Motor neuron (in vitro differentiated cells): ENCODE measurements around the gene ARHGAP45. TPM values are rescaled to one million over a fixed set of nuclear protein-coding genes. Genes with fewer than 3 reads are reported as not detected.
A peak's percentile ranks its signal among the peaks of the same experiment; 100 is the strongest.

ENCODE experiments used
- ATAC-seq, 8 experiments: fragments of 200-7000 bp; cut with Tn5 transposase; replicated peaks in 6 of 8; 2 replicates each; pipeline ENCODE4 v1.8.0; 2021; ENCODE audit warnings: mild to moderate bottlenecking in 8 of 8, moderate library complexity in 8 of 8
- H3K27ac ChIP-seq, 2 donors: fragments of 250-450 bp; sonication (Bioruptor Pico); 2 replicates each; pipeline ENCODE4 v1.9.0; 2021; ENCODE audit warnings: antibody characterized with exemption in 2 of 2, mild to moderate bottlenecking in 2 of 2, moderate library complexity in 1 of 2
- H3K4me1 ChIP-seq, 2 donors: fragments of 250-450 bp; sonication (Bioruptor Pico); replicated peaks in 1 of 2; 2 replicates each; pipeline ENCODE4 v1.6.1; 2021; ENCODE audit warnings: antibody characterized with exemption in 2 of 2, mild to moderate bottlenecking in 2 of 2, moderate library complexity in 1 of 2
- H3K4me3 ChIP-seq, 5 donors: fragments of 250-450 bp; sonication (Bioruptor Pico); 2 replicates each; pipeline ENCODE4 v1.9.0; 2021; ENCODE audit warnings: antibody characterized with exemption in 5 of 5, mild to moderate bottlenecking in 5 of 5, moderate library complexity in 4 of 5
- WGBS, 10 experiments: fragments of 450-650 bp; shearing (Covaris generic); methylation state at CpG; one replicate each; pipeline ENCODE4 v1.0.0; 2022; 5-methylcytosine and 5-hydroxymethylcytosine counted together
- in situ Hi-C, 9 experiments: fragments of 400-800 bp; cut with MboI; loops; one replicate each; pipeline ENCODE4 v1.15.0; 2021; ENCODE audit warnings: low sequenced_read_pairs in 9 of 9, low pct_unique_long_range_greater_than_20kb in 2 of 9; ENCODE audit not compliant: unreplicated experiment in 9 of 9
- total RNA-seq, 8 experiments: library from RNA; unstranded; fragments of 300-600 nt; gene quantifications; 2 replicates each; pipeline versions ENCODE4 v1.2.3 to v1.2.4, GENCODE V29; 2022

ARHGAP45 gene
- total RNA-seq, 8 experiments from 2014 or later = 2.8 to 13.1 (median 5.7) TPM

DNA sequence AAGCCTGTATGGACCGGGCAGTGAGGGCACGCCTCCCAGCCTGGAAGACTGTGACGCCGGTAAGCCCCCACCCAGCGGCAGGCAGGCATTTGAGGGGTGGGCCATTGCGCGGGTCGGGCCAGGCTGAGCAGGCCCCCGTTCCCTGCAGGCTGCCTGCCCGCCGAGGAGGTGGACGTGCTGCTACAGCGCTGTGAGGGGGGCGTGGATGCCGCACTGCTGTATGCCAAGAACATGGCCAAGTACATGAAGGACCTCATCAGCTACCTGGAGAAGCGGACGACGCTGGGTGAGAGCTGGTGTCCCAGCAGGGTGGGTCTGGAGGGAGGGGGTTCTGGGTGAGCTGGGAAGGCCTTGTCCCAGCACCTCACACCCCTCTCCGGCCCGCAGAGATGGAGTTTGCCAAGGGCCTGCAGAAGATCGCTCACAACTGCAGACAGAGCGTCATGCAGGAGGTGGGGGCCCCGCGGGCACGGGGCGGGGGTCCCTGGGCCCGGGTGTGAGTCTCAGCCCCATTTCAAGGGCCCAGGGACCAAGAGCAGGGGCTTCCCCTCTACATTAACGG, 7.1 kb downstream of the ARHGAP45 start:
- WGBS, 10 experiments = 80 to 90% methylated on average over 1 to 2 of the region's 28 CpGs; no CpG with 5 or more reads in 8 of the 10 experiments
- Histone ChIP-seq H3K4me1 (no peaks in the 10 kb centered on the region), H3K4me3 (no peak overlapping the region), H3K27ac (no peak overlapping the region)
- peak in 1 of 8 experiments; percentile 8 for ATAC-seq
- in situ Hi-C loops = no loop called here

GRCh38 chr19:1074544-1075283, 7.7 kb downstream of the ARHGAP45 start:
- peak in 1 of 8 experiments; percentile 6 for ATAC-seq
- Histone ChIP-seq H3K4me1 (no peaks in the 10 kb centered on the region), H3K27ac (no peak overlapping the region), H3K4me3 (no peak overlapping the region)
- in situ Hi-C loops = no loop called here
- WGBS, 10 experiments = 96% methylated on average over 4 of the region's 54 CpGs; no CpG with 5 or more reads in 9 of the 10 experiments

DNA sequence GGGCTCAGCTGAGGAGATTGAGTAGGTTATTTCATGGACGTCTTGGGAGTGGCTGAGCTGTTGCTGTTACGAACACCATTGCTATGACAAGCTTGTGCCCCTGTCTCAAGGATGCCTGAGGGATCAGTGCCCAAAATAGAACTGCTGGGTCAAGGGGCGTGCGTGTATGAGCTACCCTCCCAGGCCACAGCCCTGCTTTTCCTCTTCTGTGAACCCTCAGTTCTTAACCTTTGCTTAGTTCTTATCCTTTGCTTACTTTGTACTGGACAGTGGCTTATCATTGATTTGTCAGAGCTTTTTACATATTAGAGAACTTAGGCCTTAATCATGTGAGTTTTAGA, 9.0 kb downstream of the ARHGAP45 start:
- WGBS, 10 experiments = 71 to 100% (median 93%) methylated on average over 2 to 4 of the region's 4 CpGs; no CpG with 5 or more reads in 3 of the 10 experiments
- ATAC-seq = no peak
- no peak overlapping the region for H3K4me3 ChIP-seq
- no peaks in the 10 kb centered on the region for H3K4me1 ChIP-seq
- in situ Hi-C loops = no loop called here
- no peak overlapping the region for H3K27ac ChIP-seq

DNA sequence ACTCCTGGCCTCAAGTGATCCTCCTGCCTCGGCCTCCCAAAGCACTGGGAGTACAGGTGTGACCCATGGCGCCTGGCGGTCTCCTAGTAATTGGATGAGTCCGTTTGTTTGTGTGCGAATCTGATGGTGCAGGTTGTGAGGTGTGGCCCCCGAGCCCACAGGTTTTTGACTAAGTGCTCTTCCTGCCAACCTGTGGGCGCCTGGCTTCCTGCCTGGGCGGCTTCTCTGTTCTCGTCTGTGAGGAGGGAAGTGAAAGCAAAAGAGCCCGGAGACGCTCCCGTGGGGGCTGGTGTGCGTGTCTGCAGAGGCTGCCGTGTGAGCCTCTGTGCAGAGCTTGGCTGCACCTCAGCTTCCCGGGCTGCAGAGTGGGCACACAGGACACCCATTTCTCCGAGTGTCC, 10.0 kb downstream of the ARHGAP45 start:
- no peak overlapping the region for H3K27ac ChIP-seq
- peaks cover 0 to 4% of the 10 kb centered on the region in 2 donors for H3K4me1 ChIP-seq
- H3K4me3 ChIP-seq = no peak overlapping the region
- in situ Hi-C loops = no loop called here
- WGBS, 10 experiments = 44 to 97% (median 79%) methylated on average over 3 to 10 of the region's 16 CpGs; no CpG with 5 or more reads in 4 of the 10 experiments
- no peak for ATAC-seq

- peak in 1 of 8 experiments; percentile 2 for ATAC-seq
- no peak overlapping the region for H3K27ac ChIP-seq
- H3K4me3 ChIP-seq = no peak overlapping the region
- in situ Hi-C loops = no loop called here
- 0 to 90% (median 60%) methylated on average over 1 to 9 of the region's 45 CpGs; no CpG with 5 or more reads in 7 of the 10 experiments for WGBS, 10 experiments
- H3K4me1 ChIP-seq = peaks cover 0 to 12% of the 10 kb centered on the region in 2 donors
Observed at GRCh38 chr19:1079566-1080111, 12.7 kb downstream of the ARHGAP45 start.

DNA sequence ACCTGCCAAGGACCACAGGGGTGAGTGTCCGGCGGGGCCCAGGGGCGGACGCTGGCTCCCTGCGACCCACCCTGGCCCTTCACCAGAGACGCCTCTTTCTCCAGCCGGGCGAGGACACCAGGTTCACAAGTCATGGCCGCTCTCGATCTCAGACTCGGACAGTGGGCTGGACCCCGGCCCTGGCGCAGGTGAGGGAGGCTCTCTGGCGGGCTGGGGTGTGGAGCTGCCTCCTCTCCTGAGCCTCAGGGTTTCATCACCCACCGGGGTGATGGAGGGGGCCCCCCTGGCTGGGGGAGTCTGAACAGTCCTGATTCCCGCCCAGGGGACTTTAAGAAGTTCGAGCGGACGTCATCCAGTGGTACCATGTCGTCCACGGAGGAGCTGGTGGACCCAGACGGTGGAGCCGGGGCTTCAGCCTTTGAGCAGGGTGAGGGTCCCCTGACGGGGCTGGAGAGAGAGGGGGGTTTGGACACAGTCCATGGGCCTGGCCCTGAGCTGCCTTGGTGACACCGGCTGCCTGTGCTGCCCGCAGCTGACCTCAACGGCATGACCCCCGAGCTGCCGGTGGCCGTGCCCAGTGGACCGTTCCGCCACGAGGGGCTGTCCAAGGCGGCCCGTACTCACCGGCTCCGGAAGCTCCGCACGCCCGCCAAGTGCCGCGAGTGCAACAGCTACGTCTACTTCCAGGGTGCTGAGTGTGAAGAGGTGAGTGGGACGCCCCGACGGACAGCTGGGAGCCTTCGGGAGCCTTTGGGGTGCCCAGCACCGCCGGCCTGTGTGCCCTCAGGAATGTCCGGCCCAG, 13.6 kb downstream of the ARHGAP45 start:
- Histone ChIP-seq H3K27ac (no peak overlapping the region), H3K4me1 (peaks cover 0 to 12% of the 10 kb centered on the region in 2 donors), H3K4me3 (no peak overlapping the region)
- in situ Hi-C loops = no loop called here
- no peak for ATAC-seq
- 75 to 100% (median 87%) methylated on average over 2 to 5 of the region's 50 CpGs; no CpG with 5 or more reads in 7 of the 10 experiments for WGBS, 10 experiments

DNA sequence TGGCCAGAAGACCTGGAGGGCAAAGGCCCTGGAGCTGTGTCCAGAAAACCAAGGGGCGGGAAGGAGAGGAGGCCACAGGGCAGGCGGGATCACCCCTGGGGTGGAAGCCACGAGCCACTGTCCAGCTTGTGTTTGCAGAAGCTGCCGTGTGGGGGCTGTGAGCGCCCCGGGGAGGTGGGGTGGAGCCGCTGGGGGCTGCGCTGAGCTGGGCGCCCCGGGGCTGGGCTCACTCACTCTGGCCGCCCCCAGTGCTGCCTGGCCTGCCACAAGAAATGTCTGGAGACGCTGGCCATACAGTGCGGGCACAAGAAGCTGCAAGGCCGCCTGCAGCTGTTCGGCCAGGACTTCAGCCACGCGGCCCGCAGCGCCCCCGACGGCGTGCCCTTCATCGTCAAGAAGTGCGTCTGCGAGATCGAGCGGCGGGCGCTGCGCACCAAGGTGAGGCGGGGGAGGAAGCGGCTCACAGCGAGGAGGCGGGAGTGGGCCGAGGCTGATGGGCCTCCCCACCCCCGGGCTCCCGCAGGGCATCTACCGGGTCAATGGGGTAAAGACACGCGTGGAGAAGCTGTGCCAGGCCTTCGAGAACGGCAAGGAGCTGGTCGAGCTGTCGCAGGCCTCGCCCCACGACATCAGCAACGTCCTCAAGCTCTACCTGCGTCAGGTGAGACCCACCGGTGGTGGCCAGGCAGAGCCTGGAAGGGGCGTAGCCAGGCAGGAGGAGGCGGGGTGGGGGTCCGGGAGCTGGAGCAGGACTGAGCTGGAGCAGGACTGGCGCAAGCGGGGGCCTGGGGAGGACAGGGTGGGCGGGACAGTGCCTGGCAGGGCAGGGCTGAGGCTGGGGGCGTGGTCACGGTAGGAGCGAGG, 14.6 kb downstream of the ARHGAP45 start:
- peak in 1 of 8 experiments; percentile 1 for ATAC-seq
- 93% methylated on average over 3 of the region's 58 CpGs; no CpG with 5 or more reads in 9 of the 10 experiments for WGBS, 10 experiments
- Histone ChIP-seq H3K4me3 (no peak overlapping the region), H3K4me1 (peaks cover 0 to 12% of the 10 kb centered on the region in 2 donors), H3K27ac (no peak overlapping the region)
- in situ Hi-C loops = no loop called here

- Histone ChIP-seq H3K4me3 (peak overlapping the region in 1 of 5 donors; percentile 11), H3K27ac (no peak overlapping the region), H3K4me1 (peaks cover 0 to 12% of the 10 kb centered on the region in 2 donors)
- 50% methylated on average over 4 of the region's 51 CpGs; no CpG with 5 or more reads in 9 of the 10 experiments for WGBS, 10 experiments
- ATAC-seq = peak; percentile 35 to 87 (median 80)
- in situ Hi-C loops = no loop called here
Observed at GRCh38 chr19:1082165-1082927, 15.4 kb downstream of the ARHGAP45 start.

DNA sequence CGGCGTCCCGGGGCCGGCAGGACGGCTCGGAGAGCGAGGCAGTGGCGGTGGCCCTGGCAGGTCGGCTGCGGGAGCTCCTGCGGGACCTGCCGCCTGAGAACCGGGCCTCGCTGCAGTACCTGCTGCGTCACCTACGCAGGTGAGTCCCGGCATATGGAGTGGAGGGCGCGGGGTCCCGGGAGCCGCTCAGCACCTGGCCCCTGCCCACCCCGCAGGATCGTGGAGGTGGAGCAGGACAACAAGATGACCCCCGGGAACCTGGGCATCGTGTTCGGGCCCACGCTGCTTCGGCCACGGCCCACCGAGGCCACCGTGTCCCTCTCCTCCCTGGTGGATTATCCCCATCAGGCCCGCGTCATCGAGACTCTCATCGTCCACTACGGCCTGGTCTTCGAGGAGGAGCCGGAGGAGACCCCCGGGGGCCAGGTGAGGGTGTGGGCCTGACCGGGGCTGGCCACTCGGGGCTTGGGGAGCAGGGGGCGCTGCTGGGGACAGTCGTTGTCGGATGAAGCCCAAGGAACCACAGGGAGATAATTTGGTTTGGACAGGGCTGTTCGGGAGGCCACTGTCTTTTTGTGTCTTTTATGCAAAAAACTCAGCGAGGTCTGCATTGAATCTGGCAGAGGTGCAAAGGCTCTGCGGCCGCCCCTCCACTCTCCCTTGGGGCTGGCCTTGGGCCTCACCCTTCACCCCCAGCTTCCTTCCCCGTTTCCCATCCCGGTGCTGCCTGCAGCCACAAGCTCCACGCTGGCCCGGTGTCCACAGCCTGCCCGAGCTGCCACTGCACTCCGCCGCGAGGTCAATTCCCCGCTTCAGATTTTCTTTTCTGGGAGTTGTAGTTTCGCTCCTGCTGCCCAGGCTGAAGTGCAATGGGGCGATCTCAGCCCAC, 16.2 kb downstream of the ARHGAP45 start:
- H3K4me1 ChIP-seq = peaks cover 0 to 12% of the 10 kb centered on the region in 2 donors
- WGBS, 10 experiments = 76 to 100% (median 97%) methylated on average over 1 to 7 of the region's 59 CpGs; no CpG with 5 or more reads in 5 of the 10 experiments

GRCh38 chr19:1084024-1084868, 17.3 kb downstream of the ARHGAP45 start:
- WGBS, 10 experiments = 67 to 100% (median 95%) methylated on average over 1 to 12 of the region's 43 CpGs; no CpG with 5 or more reads in 2 of the 10 experiments
- in situ Hi-C loops = no loop called here
- ATAC-seq = no peak
- no peak overlapping the region for H3K4me3 ChIP-seq
- H3K4me1 ChIP-seq = peaks cover 0 to 12% of the 10 kb centered on the region in 2 donors
- no peak overlapping the region for H3K27ac ChIP-seq

More for the DNA sequence above, 16.2 kb downstream of the ARHGAP45 start:
- in situ Hi-C loops = no loop called here
- H3K27ac ChIP-seq = no peak overlapping the region
- H3K4me3 ChIP-seq = peak overlapping the region in 1 of 5 donors; percentile 11
- no peak for ATAC-seq
